Keratinocyte (primary cell): ENCODE results near the gene NUDT9.

Experiments used
- CTCF ChIP-seq, 3 experiments: IDR thresholded peaks in 1 of 3; conservative IDR thresholded peaks in 1 of 3; optimal IDR thresholded peaks in 1 of 3; 2 replicates in 2 of 3; 3 replicates in 1 of 3; pipeline versions ENCODE3 to v1.5.1; 2011; ENCODE audit warnings: low read length in 3 of 3, mild to moderate bottlenecking in 3 of 3, moderate library complexity in 2 of 3, control low read depth in 1 of 3, inconsistent platforms in 1 of 3; ENCODE audit not compliant: insufficient read depth in 2 of 3; ENCODE audit errors: extremely low read depth in 1 of 3
- EZH2 ChIP-seq: IDR thresholded peaks from one replicate; pipeline ENCODE4 v1.6.1; 2012; ENCODE audit warnings: inconsistent platforms, mild to moderate bottlenecking, low read length, moderate library complexity

- TF ChIP-seq CTCF (optimal IDR thresholded peaks at IDR 0.05 in 1 of 3, IDR thresholded peaks at IDR 0.05 in 1 of 3, conservative IDR thresholded peaks at IDR 0.05 in 1 of 3; ENCODE audit: extremely low read depth in 1 of 3, insufficient read depth in 2 of 3, low read length in 3 of 3) (no peak), EZH2 (no peak)
These were observed 7.7 kb downstream of the NUDT9 start for GRCh38 chr4:87430038-87430437.
